ENCODE data around the gene SSTR3.

SSTR3 gene

GRCh38 chr22:37212174-37212906, at the start of gene SSTR3:
TSS of gene SSTR3 (minus strand) at chr22:37212477. CDS start at chr22:37207803, 4,674 bp downstream.
- Histone ChIP-seq H3K36me3 (ENCODE audit: low read length) (no peaks in the 10 kb centered on the region), H3K4me3 (ENCODE audit: insufficient read depth, low read length, poor library complexity, severe bottlenecking) (no peak within 1 kb of the TSS), H4K20me1 (ENCODE audit: low read depth, low read length) (no peaks in the 10 kb centered on the region), H3K79me2 (ENCODE audit: insufficient read depth, low read length) (no peaks in the 10 kb centered on the region), H3K9me3 (ENCODE audit: insufficient read depth, low read length) (no peaks in the 10 kb centered on the region), H3F3A (ENCODE audit: insufficient read depth) (no peaks in the 10 kb centered on the region), H3K9ac (ENCODE audit: low read length) (no peak within 1 kb of the TSS), H3K27ac (ENCODE audit: low read depth, low read length) (no peak within 1 kb of the TSS), H3K27me3 (ENCODE audit: low read length) (no peaks in the 10 kb centered on the region), H3K9me2 (replicated peaks; ENCODE audit: insufficient read depth, low read length) (no peaks in the 10 kb centered on the region), H3K4me2 (ENCODE audit: low read depth, low read length, poor library complexity, severe bottlenecking) (no peak within 1 kb of the TSS), H2AFZ (ENCODE audit: low read depth, low read length, severe bottlenecking) (no peak within 1 kb of the TSS)
- TF ChIP-seq EZH2phosphoT487 (conservative IDR thresholded peaks at IDR 0.05; ENCODE audit: low read length) (no peak), CTCF (IDR thresholded peaks at IDR 0.05; ENCODE audit: insufficient read depth, low read length, poor library complexity, severe bottlenecking) (no peak)

- no peak overlapping the region for H2AFZ ChIP-seq (ENCODE audit: low read depth, low read length, severe bottlenecking)
- H3K9me3 ChIP-seq (ENCODE audit: insufficient read depth, low read length): peaks cover 8% of the 10 kb centered on the region; the same call in 1 of the 2 replicates
- no peaks in the 10 kb centered on the region for H3K27me3 ChIP-seq (ENCODE audit: low read length)
- no peaks in the 10 kb centered on the region for H4K20me1 ChIP-seq (ENCODE audit: low read depth, low read length)
- H3K9me2 ChIP-seq (replicated peaks; ENCODE audit: insufficient read depth, low read length): no peaks in the 10 kb centered on the region
- no peaks in the 10 kb centered on the region for H3K79me2 ChIP-seq (ENCODE audit: insufficient read depth, low read length)
- no peaks in the 10 kb centered on the region for H3F3A ChIP-seq (ENCODE audit: insufficient read depth)
- H3K4me3 ChIP-seq (ENCODE audit: insufficient read depth, low read length, poor library complexity, severe bottlenecking): no peak overlapping the region
- no peak overlapping the region for H3K9ac ChIP-seq (ENCODE audit: low read length)
- H3K4me2 ChIP-seq (ENCODE audit: low read depth, low read length, poor library complexity, severe bottlenecking): peak overlapping the region; percentile 17
- no peak for TF ChIP-seq EZH2phosphoT487 (conservative IDR thresholded peaks at IDR 0.05; ENCODE audit: low read length)
- peak; percentile 89 for TF ChIP-seq CTCF (IDR thresholded peaks at IDR 0.05; ENCODE audit: insufficient read depth, low read length, poor library complexity, severe bottlenecking)
- H3K36me3 ChIP-seq (ENCODE audit: low read length): no peaks in the 10 kb centered on the region; the same call in 1 of the 2 replicates
- no peak overlapping the region for H3K27ac ChIP-seq (ENCODE audit: low read depth, low read length)
Observed at GRCh38 chr22:37260901-37261336, 48.6 kb upstream of the SSTR3 start.

- Histone ChIP-seq H3K27ac (ENCODE audit: low read depth, low read length) (no peak overlapping the region), H3K9ac (ENCODE audit: low read length) (no peak overlapping the region), H3K4me3 (ENCODE audit: insufficient read depth, low read length, poor library complexity, severe bottlenecking) (no peak overlapping the region), H3K4me2 (ENCODE audit: low read depth, low read length, poor library complexity, severe bottlenecking) (peak overlapping the region; percentile 17), H3K79me2 (ENCODE audit: insufficient read depth, low read length) (no peaks in the 10 kb centered on the region), H2AFZ (ENCODE audit: low read depth, low read length, severe bottlenecking) (no peak overlapping the region), H3K27me3 (ENCODE audit: low read length) (no peaks in the 10 kb centered on the region), H3K36me3 (ENCODE audit: low read length) (no peaks in the 10 kb centered on the region; the same call in 1 of the 2 replicates), H3F3A (ENCODE audit: insufficient read depth) (no peaks in the 10 kb centered on the region), H3K9me2 (replicated peaks; ENCODE audit: insufficient read depth, low read length) (no peaks in the 10 kb centered on the region), H4K20me1 (ENCODE audit: low read depth, low read length) (no peaks in the 10 kb centered on the region), H3K9me3 (ENCODE audit: insufficient read depth, low read length) (peaks cover 8% of the 10 kb centered on the region; the same call in 1 of the 2 replicates)
- no peak for TF ChIP-seq EZH2phosphoT487 (conservative IDR thresholded peaks at IDR 0.05; ENCODE audit: low read length)
- TF ChIP-seq CTCF (IDR thresholded peaks at IDR 0.05; ENCODE audit: insufficient read depth, low read length, poor library complexity, severe bottlenecking): no peak
Observed at GRCh38 chr22:37260155-37260795, 48.0 kb upstream of the SSTR3 start.
